Heart left ventricle (tissue), 16 donors: ENCODE results near the gene CORO1C. TPM values are rescaled to one million over a fixed set of nuclear protein-coding genes. Genes with fewer than 3 reads are reported as not detected.
"Not testable (repeated sequence)": the region's sequence is repeated elsewhere in the genome, so short reads cannot be mapped to it uniquely, and the experiment has no call there.

Experiments used
- ATAC-seq, 4 donors: fragments of 200-7000 bp; cut with Tn5 transposase; one replicate each; pipeline ENCODE4 v1.9.1; 2020 to 2022; ENCODE audit warnings: moderate library complexity in 4 of 4, mild to moderate bottlenecking in 3 of 4, moderate number of reproducible peaks in 1 of 4
- DNase-seq, 5 donors: peaks; one replicate each; pipeline ENCODE4 v3.0.0-alpha.2; 2020
- H3K27ac ChIP-seq, 12 donors: fragments of 200-600 bp; sonication (generic) in 4 of 12; one replicate each; pipeline versions ENCODE4 v1.5.0 to v1.8.0; 2016 to 2022; ENCODE audit warnings: mild to moderate bottlenecking in 2 of 12
- H3K27me3 ChIP-seq, 9 donors: fragments of 200-600 bp; sonication (generic) in 2 of 9; one replicate each; pipeline versions ENCODE4 v1.5.1 to v1.8.0; 2016 to 2022; ENCODE audit warnings: mild to moderate bottlenecking in 3 of 9
- H3K36me3 ChIP-seq, 9 donors: fragments of 200-600 bp; sonication (generic) in 2 of 9; one replicate each; pipeline versions ENCODE4 v1.5.0 to v1.8.0; 2018 to 2022; ENCODE audit warnings: mild to moderate bottlenecking in 2 of 9
- H3K4me1 ChIP-seq, 12 donors: fragments of 200-600 bp; sonication (generic) in 4 of 12; one replicate each; pipeline versions ENCODE4 v1.5.0 to v1.8.0; 2016 to 2022; ENCODE audit warnings: mild to moderate bottlenecking in 3 of 12
- H3K4me3 ChIP-seq, 12 donors: fragments of 200-600 bp; sonication (generic) in 4 of 12; one replicate each; pipeline versions ENCODE4 v1.5.0 to v1.8.0; 2017 to 2022; ENCODE audit warnings: mild to moderate bottlenecking in 9 of 12, moderate library complexity in 4 of 12
- H3K9me3 ChIP-seq, 12 donors: fragments of 200-600 bp; sonication (generic) in 4 of 12; one replicate each; pipeline versions ENCODE4 v1.5.0 to v1.8.0; 2016 to 2022; ENCODE audit warnings: mild to moderate bottlenecking in 1 of 12
- CTCF ChIP-seq, 12 donors: fragments of 200-600 bp; sonication (generic) in 4 of 12; IDR thresholded peaks; one replicate each; pipeline versions ENCODE4 v1.5.0 to v1.8.0; 2018 to 2022; ENCODE audit warnings: antibody characterized with exemption in 12 of 12, mild to moderate bottlenecking in 5 of 12
- POLR2A ChIP-seq, 2 donors: fragments of 450-650 bp; IDR thresholded peaks; one replicate each; pipeline ENCODE4 v1.6.1; 2017; ENCODE audit warnings: antibody characterized with exemption in 2 of 2, mild to moderate bottlenecking in 2 of 2, moderate library complexity in 2 of 2
- WGBS, 4 donors: extraction: QIAGEN DNeasy Blood & Tissue Kit in 2 of 4; methylation state at CpG; one replicate each; pipeline versions ENCODE4 v1.1.5 to v1.1.7; 2013 to 2018; 5-methylcytosine and 5-hydroxymethylcytosine counted together
- intact Hi-C, 10 donors: fragments of 100-400 bp; cut with DNase I; formaldehyde crosslinking; loops; one replicate each; pipeline versions ENCODE4 v1.11.1 to v1.14.2; 2022
- polyA plus RNA-seq, 2 donors: library from polyadenylated mRNA; stranded (reverse); fragments of 200-250 nt; gene quantifications; one replicate each; pipeline ENCODE4 v1.2.3, GENCODE V29; 2013
- total RNA-seq, 9 donors: library from RNA; depleted of rRNA in 2 of 9; stranded (reverse); fragments of >200 nt in 2 of 9; fragmentation: NEBNext Ultra II Directional in 3 of 9; extraction: Animal tissue kit (Norgen Biotek cat#: 25700) in 3 of 9; gene quantifications; one replicate each; pipeline versions ENCODE4 v1.1.0 to v1.2.4, GENCODE V29; 2016 to 2023
- donor health status: ischemic (EF 13 %, LVEDD 7.1; RV severe dilation, severe dysfunction).
- donor health status: healthy with polysubstance abuse.
- donor health status: DM: no; HTN: yes; CAD: no.
- donor health status: DM: no; HTN: no; CAD: no.
- donor health status: ischemic (EF 25% LVEDD 6.9; RV normal size, moderate dysfunction).
- donor health status: ischemic (EF 25% LVEDD 5.7; RV mildly dilated, moderate dysfunction).
- donor health status: healthy.
- donor health status: DM: yes; HTN: yes; CAD: no.
- donor health status: ischemic (EF 35%, LVEDD 5.7; RV mildly dilated, moderate dysfunction).
- donor health status: nonischemic (EF 11% LVEDD 7.7; RV severe dilation, severe dysfunction).
- donor health status: DM: yes; HTN: yes; CAD: no.
- donor health status: PGD.
- donor health status: ischemic (EF 29% LVEDD 5.4; RV normal size, mild dysfunction).
- donor health status: nonischemic (EF 23%, LVEDD 6.1; RV moderate dilation, normal function).

The CORO1C gene
- total and polyA plus RNA-seq, 11 donors: 18.3 to 119 (median 65.2) TPM

- no peaks in the 10 kb centered on the region for H3K36me3 ChIP-seq
- TF ChIP-seq CTCF (IDR thresholded peaks at IDR 0.05) (no peak), POLR2A (IDR thresholded peaks at IDR 0.05) (no peak)
- no peak for ATAC-seq
- H3K4me1 ChIP-seq: peaks cover 0 to 77% (median 19%) of the 10 kb centered on the region in 12 donors
- H3K27me3 ChIP-seq: no peaks in the 10 kb centered on the region
- no peaks in the 10 kb centered on the region for H3K9me3 ChIP-seq
- peak overlapping the region in 9 of 12 donors; percentile 10 to 64 (median 37) for H3K4me3 ChIP-seq
- peak overlapping the region in 6 of 12 donors; percentile 8 to 95 (median 28) for H3K27ac ChIP-seq
- DNase-seq: peak in 1 of 5 donors; percentile 7
- 91 to 94% (median 91%) methylated on average over 7 of the region's 7 CpGs for WGBS, 4 donors
- intact Hi-C loops: no loop called here
Observed at GRCh38 chr12:108633081-108633533, 98.2 kb downstream of the CORO1C start.

GRCh38 chr12:108631261-108631660, 100.1 kb downstream of the CORO1C start:
- ATAC-seq, H3K9me3 ChIP-seq, H3K36me3 ChIP-seq, intact Hi-C loops, H3K27me3 ChIP-seq: not testable (repeated sequence)
- Histone ChIP-seq H3K4me3 (peak overlapping the region in 4 of 12 donors; percentile 2 to 64 (median 29)), H3K27ac (peak overlapping the region in 1 of 12 donors; percentile 95), H3K4me1 (peaks cover 0 to 78% (median 7%) of the 10 kb centered on the region in 12 donors)
- WGBS, 4 donors: 89 to 95% (median 94%) methylated on average over 4 of the region's 4 CpGs
- DNase-seq: peak in 1 of 5 donors; percentile 5

- ATAC-seq (no peak), DNase-seq (peak in 1 of 5 donors; percentile 16)
- H3K36me3 ChIP-seq: peaks cover 0 to 7% (median 0%) of the 10 kb centered on the region in 9 donors
- intact Hi-C loops: no loop called here
- no peak for TF ChIP-seq POLR2A (IDR thresholded peaks at IDR 0.05)
- no peak for TF ChIP-seq CTCF (IDR thresholded peaks at IDR 0.05)
- H3K27me3 ChIP-seq: no peaks in the 10 kb centered on the region
- no peaks in the 10 kb centered on the region for H3K9me3 ChIP-seq
- H3K4me1 ChIP-seq: peaks cover 0 to 78% (median 6%) of the 10 kb centered on the region in 12 donors
- 69 to 79% (median 74%) methylated on average over 9 of the region's 9 CpGs for WGBS, 4 donors
- peak overlapping the region in 1 of 12 donors; percentile 64 for H3K4me3 ChIP-seq
- H3K27ac ChIP-seq: peak overlapping the region in 2 of 12 donors; percentile 49 to 95
Observed at GRCh38 chr12:108630481-108631207, 100.7 kb downstream of the CORO1C start.

GRCh38 chr12:108629824-108630476, 101.4 kb downstream of the CORO1C start:
- peak overlapping the region in 5 of 12 donors; percentile 13 to 95 (median 34) for H3K27ac ChIP-seq
- DNase-seq (peak in 4 of 5 donors; percentile 28 to 70 (median 40)), ATAC-seq (peak in 3 of 4 donors; percentile 39 to 68 (median 43))
- peak overlapping the region in 2 of 12 donors; percentile 5 to 64 for H3K4me3 ChIP-seq
- H3K4me1 ChIP-seq: peaks cover 0 to 78% (median 6%) of the 10 kb centered on the region in 12 donors
- H3K9me3 ChIP-seq: no peaks in the 10 kb centered on the region
- peaks cover 0 to 7% (median 0%) of the 10 kb centered on the region in 9 donors for H3K36me3 ChIP-seq
- intact Hi-C loops: no loop called here
- H3K27me3 ChIP-seq: no peaks in the 10 kb centered on the region
- TF ChIP-seq POLR2A (IDR thresholded peaks at IDR 0.05) (no peak), CTCF (IDR thresholded peaks at IDR 0.05) (no peak)
- WGBS, 4 donors: 55 to 63% (median 59%) methylated on average over 16 to 17 of the region's 17 CpGs
